Esophagus squamous epithelium (tissue), 5 donors: ENCODE results near the gene THAP4. TPM values are rescaled to one million over a fixed set of nuclear protein-coding genes. Genes with fewer than 3 reads are reported as not detected.

Experiments used
- DNase-seq: peaks from one replicate; lab custom pipeline; 2025; lab: John Stamatoyannopoulos, UW
- H3K27ac ChIP-seq, 4 donors: fragments of 200-600 bp; sonication (generic); one replicate each; pipeline ENCODE4 v1.5.1; 2016 to 2019; ENCODE audit warnings: mild to moderate bottlenecking in 1 of 4
- H3K27me3 ChIP-seq, 4 donors: fragments of 200-600 bp; sonication (generic); 1 replicate in 3 of 4; 2 replicates in 1 of 4; pipeline versions ENCODE4 v1.5.1 to v1.6.0; 2017 to 2021; ENCODE audit warnings: antibody characterized with exemption in 1 of 4
- H3K36me3 ChIP-seq, 3 donors: fragments of 200-600 bp; sonication (generic); one replicate each; pipeline ENCODE4 v1.5.1; 2016 to 2019
- H3K4me1 ChIP-seq, 3 donors: fragments of 200-600 bp; sonication (generic); one replicate each; pipeline ENCODE4 v1.5.1; 2017 to 2019
- H3K4me3 ChIP-seq, 4 donors: fragments of 200-600 bp; sonication (generic); 1 replicate in 3 of 4; 2 replicates in 1 of 4; pipeline ENCODE4 v1.5.1; 2016 to 2019; ENCODE audit warnings: mild to moderate bottlenecking in 2 of 4, moderate library complexity in 1 of 4
- H3K9me3 ChIP-seq, 3 donors: fragments of 200-600 bp; sonication (generic); one replicate each; pipeline ENCODE4 v1.5.1; 2016 to 2019
- POLR2A ChIP-seq, 4 donors: fragments of 450-650 bp; IDR thresholded peaks; one replicate each; pipeline ENCODE4 v1.6.1; 2017; ENCODE audit warnings: antibody characterized with exemption in 4 of 4, mild to moderate bottlenecking in 4 of 4, moderate library complexity in 3 of 4
- WGBS, 2 donors: methylation state at CpG; one replicate each; pipeline ENCODE4 v1.1.5; 2018; 5-methylcytosine and 5-hydroxymethylcytosine counted together
- intact Hi-C: fragments of 100-400 bp; cut with DNase I; formaldehyde crosslinking; loops from one replicate; pipeline ENCODE4 v1.15.0; 2022
- total RNA-seq, 4 donors: library from RNA; depleted of rRNA; stranded (reverse); fragments of >200 nt; gene quantifications; one replicate each; pipeline ENCODE4 v1.1.0, GENCODE V29; 2016
- TF ChIP-seq, protein P1 (sequence below), 6 experiments: fragments of 450-650 bp in 4 of 6; fragments of 200-600 bp in 2 of 6; sonication (generic) in 2 of 6; IDR thresholded peaks; one replicate each; pipeline ENCODE4 v1.5.1; 2016 to 2019; ENCODE audit warnings: antibody characterized with exemption in 6 of 6, mild to moderate bottlenecking in 4 of 6, moderate library complexity in 4 of 6
- donor health status: DM: yes; HTN: yes; CAD: no.

Gene THAP4
- total RNA-seq, 4 donors from 2014 or later = 40.7 to 53.2 (median 46.4) TPM

DNA sequence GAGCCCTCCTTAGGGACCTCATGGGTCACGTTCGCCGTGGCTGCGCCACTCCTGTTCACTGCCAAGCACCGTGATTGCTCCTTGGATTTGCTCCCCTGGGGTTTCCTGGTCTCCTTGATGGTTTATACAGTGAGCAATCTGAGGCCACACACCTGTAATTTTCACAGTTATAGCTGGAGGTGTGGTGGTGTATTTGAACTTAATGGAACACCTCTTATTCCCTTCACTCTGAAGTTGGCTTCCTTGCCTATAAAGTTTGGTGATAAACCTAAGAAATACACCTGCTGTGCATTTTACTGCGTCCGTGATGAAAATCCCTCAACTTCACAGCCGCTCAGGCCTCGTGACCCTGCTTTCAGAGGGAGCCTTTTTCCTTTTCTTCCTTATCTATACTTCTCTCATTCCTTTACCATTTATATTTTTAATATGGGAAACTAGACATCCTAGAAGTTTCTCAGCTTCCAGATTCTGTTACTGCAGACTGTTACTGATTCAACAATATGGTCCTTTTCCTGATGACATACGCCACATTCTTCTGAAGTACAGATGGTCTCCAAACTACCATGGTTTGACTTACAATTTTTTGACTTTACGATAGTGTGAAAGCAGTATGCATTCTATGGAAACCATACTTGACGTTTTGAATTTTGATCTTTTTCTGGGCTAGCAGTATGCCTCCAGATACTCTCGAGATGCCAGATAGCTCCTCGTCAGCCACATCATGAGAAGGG lies 9.1 kb upstream of the THAP4 start:
- no peak for TF ChIP-seq POLR2A (IDR thresholded peaks at IDR 0.05)
- Histone ChIP-seq H3K4me1 (peaks cover 0 to 40% (median 0%) of the 10 kb centered on the region in 3 donors), H3K27me3 (no peaks in the 10 kb centered on the region), H3K36me3 (peaks cover 0 to 30% (median 0%) of the 10 kb centered on the region in 3 donors), H3K9me3 (no peaks in the 10 kb centered on the region), H3K4me3 (no peak overlapping the region), H3K27ac (no peak overlapping the region)
- DNase-seq = no peak
- 88 to 95% methylated on average over 14 of the region's 14 CpGs for WGBS, 2 donors
- intact Hi-C loops = no loop called here

DNA sequence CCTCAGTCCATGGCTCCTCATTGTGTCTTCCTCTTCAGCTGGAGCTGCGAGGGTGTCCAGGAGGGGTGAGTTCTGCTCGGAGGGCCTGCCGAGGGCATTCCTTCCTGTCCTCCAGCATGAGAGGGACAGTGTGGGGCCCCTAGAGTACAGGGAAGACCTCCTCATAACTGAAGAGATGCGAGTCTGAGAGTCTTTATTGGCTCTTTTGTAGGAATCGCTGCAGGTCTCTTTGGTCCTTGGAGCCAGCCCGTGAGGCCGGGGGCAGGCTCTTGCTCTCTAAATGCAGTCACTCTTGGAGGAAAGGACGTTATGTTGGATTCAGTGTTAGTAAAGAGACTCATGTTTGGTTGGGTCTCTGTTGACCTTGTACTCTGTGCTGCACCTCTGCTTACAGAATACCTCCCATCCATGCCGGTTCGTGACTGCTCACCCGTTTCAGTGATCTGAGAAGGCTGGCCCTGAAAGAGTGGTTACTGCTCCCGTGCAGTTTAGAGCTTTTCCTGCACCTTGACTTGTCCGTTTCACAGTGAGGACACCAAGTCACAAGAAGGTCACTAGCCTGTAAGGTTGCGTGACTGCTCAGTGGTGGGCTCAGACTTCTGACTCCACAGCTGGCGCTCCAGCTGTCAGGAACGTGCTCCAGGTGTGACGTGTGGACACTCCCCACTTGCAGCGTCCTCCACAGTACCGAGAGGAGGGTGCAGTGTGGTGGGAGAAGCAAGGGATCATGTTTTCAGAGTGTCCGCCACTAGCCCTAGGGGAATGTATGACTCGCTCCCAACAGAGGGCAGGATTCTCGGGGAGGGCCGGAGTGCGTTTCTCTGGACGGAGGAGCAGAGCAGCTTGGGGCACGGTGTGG lies 8.3 kb upstream of the THAP4 start:
- no peak overlapping the region for H3K27ac ChIP-seq
- peaks cover 0 to 48% (median 6%) of the 10 kb centered on the region in 3 donors for H3K4me1 ChIP-seq
- no peak for DNase-seq
- 87 to 90% methylated on average over 10 to 14 of the region's 26 CpGs for WGBS, 2 donors
- intact Hi-C loops = no loop called here
- H3K27me3 ChIP-seq = no peaks in the 10 kb centered on the region
- TF ChIP-seq, protein P1, sequence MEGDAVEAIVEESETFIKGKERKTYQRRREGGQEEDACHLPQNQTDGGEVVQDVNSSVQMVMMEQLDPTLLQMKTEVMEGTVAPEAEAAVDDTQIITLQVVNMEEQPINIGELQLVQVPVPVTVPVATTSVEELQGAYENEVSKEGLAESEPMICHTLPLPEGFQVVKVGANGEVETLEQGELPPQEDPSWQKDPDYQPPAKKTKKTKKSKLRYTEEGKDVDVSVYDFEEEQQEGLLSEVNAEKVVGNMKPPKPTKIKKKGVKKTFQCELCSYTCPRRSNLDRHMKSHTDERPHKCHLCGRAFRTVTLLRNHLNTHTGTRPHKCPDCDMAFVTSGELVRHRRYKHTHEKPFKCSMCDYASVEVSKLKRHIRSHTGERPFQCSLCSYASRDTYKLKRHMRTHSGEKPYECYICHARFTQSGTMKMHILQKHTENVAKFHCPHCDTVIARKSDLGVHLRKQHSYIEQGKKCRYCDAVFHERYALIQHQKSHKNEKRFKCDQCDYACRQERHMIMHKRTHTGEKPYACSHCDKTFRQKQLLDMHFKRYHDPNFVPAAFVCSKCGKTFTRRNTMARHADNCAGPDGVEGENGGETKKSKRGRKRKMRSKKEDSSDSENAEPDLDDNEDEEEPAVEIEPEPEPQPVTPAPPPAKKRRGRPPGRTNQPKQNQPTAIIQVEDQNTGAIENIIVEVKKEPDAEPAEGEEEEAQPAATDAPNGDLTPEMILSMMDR (IDR thresholded peaks at IDR 0.05) = no peak
- no peak for TF ChIP-seq POLR2A (IDR thresholded peaks at IDR 0.05)
- peaks cover 0 to 22% (median 0%) of the 10 kb centered on the region in 3 donors for H3K36me3 ChIP-seq
- no peaks in the 10 kb centered on the region for H3K9me3 ChIP-seq
- no peak overlapping the region for H3K4me3 ChIP-seq

DNA sequence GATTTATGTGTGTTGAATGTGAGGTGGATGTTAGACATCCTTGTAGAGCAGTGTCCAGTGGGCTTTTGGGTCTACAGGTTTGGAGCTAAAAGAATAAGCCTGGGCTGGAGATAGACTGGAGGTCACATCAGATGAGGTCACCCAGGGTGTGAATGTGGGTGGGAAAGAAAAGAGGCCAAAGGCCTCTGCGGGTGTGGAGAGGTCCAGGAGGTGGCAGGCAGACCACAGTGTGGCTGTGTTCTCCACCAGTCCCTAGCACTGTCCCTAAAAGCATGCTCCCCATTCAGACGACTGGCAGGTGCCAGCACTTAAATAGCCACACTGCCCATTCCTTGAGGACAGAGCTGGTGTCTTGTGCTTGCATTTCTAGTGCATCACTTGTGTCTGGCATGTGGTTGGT lies 4.7 kb upstream of the THAP4 start:
- Histone ChIP-seq H3K4me1 (peaks cover 9 to 50% (median 25%) of the 10 kb centered on the region in 3 donors), H3K9me3 (no peaks in the 10 kb centered on the region), H3K27me3 (no peaks in the 10 kb centered on the region), H3K4me3 (no peak overlapping the region), H3K27ac (no peak overlapping the region), H3K36me3 (peaks cover 0 to 18% (median 0%) of the 10 kb centered on the region in 3 donors)
- intact Hi-C loops = no loop called here
- no peak for DNase-seq
- WGBS, 2 donors = 58 to 79% methylated on average over 2 of the region's 2 CpGs
- TF ChIP-seq, protein P1 (IDR thresholded peaks at IDR 0.05) = no peak
- TF ChIP-seq POLR2A (IDR thresholded peaks at IDR 0.05) = no peak

DNA sequence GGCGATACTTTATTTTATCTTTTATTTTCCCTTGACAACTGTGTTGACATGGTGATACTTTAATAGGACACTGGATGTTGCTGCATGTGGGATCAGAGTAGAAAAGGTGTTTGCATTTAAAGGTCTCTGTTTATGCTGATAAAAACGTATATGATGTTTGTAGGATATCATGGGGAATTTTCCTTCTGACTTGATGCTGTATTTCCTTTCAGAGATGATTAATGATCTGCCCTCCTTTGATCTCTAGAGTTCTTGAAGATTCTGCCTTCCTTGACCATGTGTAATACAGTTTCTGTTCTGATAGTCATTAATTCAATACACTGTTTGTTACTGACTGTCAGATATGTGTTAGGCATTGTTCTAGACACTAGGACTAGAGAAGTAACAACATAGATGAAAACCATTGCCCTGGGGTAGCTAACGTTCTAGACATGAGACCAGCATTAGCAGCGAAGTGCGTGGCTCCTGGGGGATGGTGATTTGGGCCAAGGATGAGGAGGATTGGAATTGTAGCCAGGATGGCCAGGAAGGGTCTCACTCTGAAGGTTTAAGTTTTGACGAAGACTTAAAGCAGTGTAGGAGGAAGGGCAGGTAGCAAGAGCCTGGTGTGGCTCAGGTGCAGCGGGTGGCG lies 3.3 kb upstream of the THAP4 start:
- Histone ChIP-seq H3K27me3 (no peaks in the 10 kb centered on the region), H3K4me1 (peaks cover 15 to 56% (median 33%) of the 10 kb centered on the region in 3 donors), H3K9me3 (no peaks in the 10 kb centered on the region), H3K27ac (no peak overlapping the region), H3K36me3 (peaks cover 0 to 9% (median 0%) of the 10 kb centered on the region in 3 donors), H3K4me3 (no peak overlapping the region)
- DNase-seq = no peak
- 82 to 86% methylated on average over 8 of the region's 8 CpGs for WGBS, 2 donors
- TF ChIP-seq, protein P1 (IDR thresholded peaks at IDR 0.05) = no peak
- TF ChIP-seq POLR2A (IDR thresholded peaks at IDR 0.05) = no peak
- intact Hi-C loops = no loop called here

DNA sequence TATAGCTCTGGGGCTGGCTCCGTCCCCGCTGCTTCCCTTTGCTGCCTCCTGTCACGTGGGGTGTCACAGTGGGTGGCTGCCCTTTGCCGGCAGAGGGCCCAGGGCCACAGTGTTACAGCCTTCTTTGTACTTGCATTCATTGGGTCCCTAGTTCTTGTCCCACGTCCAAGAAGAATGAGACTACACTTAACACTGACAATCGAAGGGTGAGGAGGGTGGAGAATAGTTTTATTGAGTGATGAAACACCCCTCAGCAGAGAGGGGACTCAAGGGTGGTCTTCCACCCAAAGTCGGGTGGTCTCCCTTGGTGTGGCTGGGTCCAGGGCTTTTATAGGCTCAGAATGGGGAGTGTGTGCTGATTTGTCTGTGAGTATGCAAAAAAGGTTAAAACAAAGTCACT lies 2.4 kb upstream of the THAP4 start:
- no peaks in the 10 kb centered on the region for H3K27me3 ChIP-seq
- WGBS, 2 donors = 90% methylated on average over 6 to 7 of the region's 7 CpGs
- no peak overlapping the region for H3K27ac ChIP-seq
- DNase-seq = no peak
- no peaks in the 10 kb centered on the region for H3K9me3 ChIP-seq
- peaks cover 18 to 65% (median 39%) of the 10 kb centered on the region in 3 donors for H3K4me1 ChIP-seq
- H3K4me3 ChIP-seq = peak overlapping the region in 1 of 4 donors; percentile 99
- TF ChIP-seq, protein P1 (IDR thresholded peaks at IDR 0.05) = no peak
- no peak for TF ChIP-seq POLR2A (IDR thresholded peaks at IDR 0.05)
- H3K36me3 ChIP-seq = peaks cover 0 to 11% (median 0%) of the 10 kb centered on the region in 3 donors
- intact Hi-C loops = no loop called here
